Measurements from ENCODE around the gene LRRC4. TPM values are rescaled to one million over a fixed set of nuclear protein-coding genes. Genes with fewer than 3 reads are reported as not detected.

The LRRC4 gene
- total and polyA plus RNA-seq, 8 donors = 5.7 to 24.4 (median 13.8) TPM

DNA sequence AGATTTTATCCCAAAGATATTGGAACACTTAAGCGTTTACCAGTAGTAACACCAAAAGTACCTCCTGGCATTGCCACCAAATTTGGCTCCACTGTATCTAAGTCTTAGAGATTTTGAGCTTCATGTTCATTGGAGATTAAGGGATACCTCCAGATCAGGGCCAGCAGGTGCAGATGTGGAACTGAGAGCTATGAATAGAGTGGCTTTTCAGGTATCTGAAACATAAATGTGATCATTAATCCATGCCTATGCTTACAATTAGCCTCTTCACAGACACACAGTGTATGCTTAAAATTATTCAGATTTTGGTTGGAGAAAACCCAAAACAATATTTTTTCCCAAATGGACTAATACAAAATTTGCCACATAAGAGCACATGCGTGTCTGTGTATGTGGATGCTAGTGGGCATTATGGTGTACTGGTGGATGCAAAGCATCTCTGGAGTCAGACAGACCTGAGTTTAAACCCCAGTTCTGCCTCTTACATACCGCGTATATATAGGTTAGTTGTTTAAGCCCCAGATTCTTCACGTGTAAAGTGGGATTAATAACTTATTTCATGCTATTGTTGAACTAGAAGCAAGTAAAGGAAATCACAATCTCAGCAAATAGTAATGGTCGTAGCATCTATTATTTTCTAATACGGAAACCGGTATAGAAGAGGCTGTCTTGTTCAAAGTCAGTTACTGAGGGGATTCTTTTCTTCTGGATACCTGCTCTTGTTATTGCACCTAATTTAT is 6.8 kb upstream of the LRRC4 start:
- intact Hi-C loops (cut with DNase I) = no loop called here

DNA sequence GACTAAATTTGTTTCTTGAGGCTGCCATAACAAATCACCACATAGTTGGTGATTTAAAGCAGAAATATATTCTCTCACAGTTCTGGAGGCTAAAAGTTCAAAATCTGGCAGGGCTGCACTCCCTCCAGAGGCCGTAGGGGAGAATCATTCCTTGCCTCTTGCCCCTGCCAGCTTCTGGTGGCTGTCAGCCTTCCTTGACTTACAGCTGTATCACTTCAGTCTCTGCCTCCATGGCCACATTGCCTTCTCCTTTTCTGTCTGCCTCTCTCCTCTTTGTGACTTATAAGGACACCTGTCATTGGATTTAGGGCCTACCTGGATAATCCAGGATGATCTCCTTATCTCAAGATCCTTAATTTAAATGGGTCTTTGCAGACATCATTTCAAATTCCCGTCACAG is 5.8 kb upstream of the LRRC4 start:
- TF ChIP-seq, protein P1, sequence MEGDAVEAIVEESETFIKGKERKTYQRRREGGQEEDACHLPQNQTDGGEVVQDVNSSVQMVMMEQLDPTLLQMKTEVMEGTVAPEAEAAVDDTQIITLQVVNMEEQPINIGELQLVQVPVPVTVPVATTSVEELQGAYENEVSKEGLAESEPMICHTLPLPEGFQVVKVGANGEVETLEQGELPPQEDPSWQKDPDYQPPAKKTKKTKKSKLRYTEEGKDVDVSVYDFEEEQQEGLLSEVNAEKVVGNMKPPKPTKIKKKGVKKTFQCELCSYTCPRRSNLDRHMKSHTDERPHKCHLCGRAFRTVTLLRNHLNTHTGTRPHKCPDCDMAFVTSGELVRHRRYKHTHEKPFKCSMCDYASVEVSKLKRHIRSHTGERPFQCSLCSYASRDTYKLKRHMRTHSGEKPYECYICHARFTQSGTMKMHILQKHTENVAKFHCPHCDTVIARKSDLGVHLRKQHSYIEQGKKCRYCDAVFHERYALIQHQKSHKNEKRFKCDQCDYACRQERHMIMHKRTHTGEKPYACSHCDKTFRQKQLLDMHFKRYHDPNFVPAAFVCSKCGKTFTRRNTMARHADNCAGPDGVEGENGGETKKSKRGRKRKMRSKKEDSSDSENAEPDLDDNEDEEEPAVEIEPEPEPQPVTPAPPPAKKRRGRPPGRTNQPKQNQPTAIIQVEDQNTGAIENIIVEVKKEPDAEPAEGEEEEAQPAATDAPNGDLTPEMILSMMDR (IDR thresholded peaks at IDR 0.05) = no peak
- H3K9me3 ChIP-seq = no peaks in the 10 kb centered on the region
- H3K4me3 ChIP-seq = no peak overlapping the region
- DNase-seq (no peak), ATAC-seq (no peak)
- peaks cover 5 to 23% of the 10 kb centered on the region in 2 donors for H3K4me1 ChIP-seq
- intact Hi-C loops (cut with DNase I) = no loop called here
- H3K27me3 ChIP-seq = peaks cover 0 to 7% of the 10 kb centered on the region in 2 donors
- H3K36me3 ChIP-seq = no peaks in the 10 kb centered on the region
- H3K27ac ChIP-seq = no peak overlapping the region

More for the DNA sequence above, 6.8 kb upstream of the LRRC4 start:
- Histone ChIP-seq H3K4me3 (no peak overlapping the region), H3K4me1 (peaks cover 0 to 15% of the 10 kb centered on the region in 2 donors), H3K27me3 (no peaks in the 10 kb centered on the region), H3K27ac (no peak overlapping the region), H3K36me3 (no peaks in the 10 kb centered on the region), H3K9me3 (no peaks in the 10 kb centered on the region)
- ATAC-seq (no peak), DNase-seq (no peak)
- TF ChIP-seq, protein P1 (IDR thresholded peaks at IDR 0.05) = no peak

DNA sequence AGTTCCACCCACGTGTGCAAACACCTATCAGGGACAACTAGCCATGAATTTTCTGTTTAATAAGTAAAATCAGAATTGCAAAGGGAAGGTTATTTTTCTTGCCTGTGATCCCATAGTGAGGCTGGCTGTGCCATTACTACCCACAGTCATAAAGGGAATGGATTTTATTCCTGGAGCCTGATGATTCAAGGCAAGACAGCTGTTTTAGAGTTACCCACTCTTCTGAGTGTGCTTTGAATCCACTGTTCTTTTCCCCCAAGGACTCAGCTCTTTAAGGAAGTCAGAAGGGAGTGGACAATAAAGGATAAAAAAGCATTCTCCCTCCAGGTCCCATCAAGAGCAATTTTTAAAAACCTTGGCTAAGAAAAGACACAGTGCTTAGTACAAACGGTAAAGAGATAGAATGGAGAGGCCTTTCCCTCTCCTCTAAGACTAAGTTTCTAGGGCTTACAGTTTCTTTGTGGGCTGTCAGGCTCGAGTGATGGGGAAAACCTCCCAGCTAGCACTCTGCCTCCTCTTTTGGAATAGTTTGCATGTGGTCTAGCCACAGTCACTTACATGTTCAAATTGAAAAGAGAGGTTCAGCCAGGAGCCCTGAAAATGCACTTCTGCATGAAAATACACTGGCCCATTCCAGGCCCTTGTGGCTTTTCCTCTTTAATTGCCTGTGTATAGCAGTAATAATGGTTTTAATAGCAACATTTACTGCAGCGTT is 5.1 kb upstream of the LRRC4 start:
- Histone ChIP-seq H3K4me1 (peaks cover 5 to 23% of the 10 kb centered on the region in 2 donors), H3K9me3 (no peaks in the 10 kb centered on the region), H3K36me3 (no peaks in the 10 kb centered on the region), H3K4me3 (no peak overlapping the region), H3K27ac (no peak overlapping the region), H3K27me3 (peaks cover 0 to 7% of the 10 kb centered on the region in 2 donors)
- intact Hi-C loops (cut with DNase I) = no loop called here
- ATAC-seq (no peak), DNase-seq (no peak)
- TF ChIP-seq, protein P1 (IDR thresholded peaks at IDR 0.05) = no peak

DNA sequence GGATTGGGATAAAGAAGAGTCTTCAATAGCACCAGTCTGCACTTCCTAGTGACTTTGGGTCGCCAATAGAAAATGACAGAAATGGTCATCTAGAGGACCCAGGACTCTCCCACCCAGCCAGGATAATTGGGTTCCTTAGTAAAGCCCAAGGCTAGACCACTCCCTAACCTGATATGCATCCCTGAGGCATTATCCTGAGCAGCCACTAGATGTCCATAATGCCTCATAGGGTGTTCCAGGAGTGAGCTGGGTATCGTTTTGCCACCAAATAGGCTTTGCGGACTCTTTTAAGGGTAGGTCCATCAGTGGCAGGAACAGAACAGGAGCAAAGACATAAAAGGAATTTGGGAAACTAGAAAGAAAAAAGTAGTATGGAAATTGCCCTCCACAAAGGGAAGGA is 4.5 kb upstream of the LRRC4 start:
- H3K4me3 ChIP-seq = no peak overlapping the region
- intact Hi-C loops (cut with DNase I) = no loop called here
- no peaks in the 10 kb centered on the region for H3K9me3 ChIP-seq
- ATAC-seq = no peak
- peaks cover 5 to 17% of the 10 kb centered on the region in 2 donors for H3K4me1 ChIP-seq
- TF ChIP-seq, protein P1 (IDR thresholded peaks at IDR 0.05) = peak; percentile 9 to 33
- no peaks in the 10 kb centered on the region for H3K36me3 ChIP-seq
- peaks cover 0 to 7% of the 10 kb centered on the region in 2 donors for H3K27me3 ChIP-seq
- no peak for DNase-seq
- H3K27ac ChIP-seq = no peak overlapping the region

DNA sequence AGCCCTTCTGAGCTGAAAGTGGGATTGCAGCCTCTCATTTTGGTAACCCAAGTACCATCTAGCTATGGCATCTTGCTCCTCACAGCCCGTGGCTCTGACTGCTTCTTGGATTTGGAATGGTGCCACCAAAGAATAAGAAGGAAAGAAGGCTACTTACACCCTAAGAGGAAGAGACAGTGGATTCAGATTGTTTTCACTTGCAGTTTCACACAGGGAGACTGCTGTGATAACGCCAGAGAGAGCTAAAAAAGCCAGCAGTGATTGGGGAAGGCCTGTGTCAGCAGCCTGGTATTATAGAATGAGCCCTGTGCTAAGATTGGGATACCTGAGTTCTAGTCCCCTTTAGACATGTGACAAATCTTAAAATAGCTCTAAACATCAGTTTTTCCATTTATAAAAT is 3.6 kb upstream of the LRRC4 start:
- Histone ChIP-seq H3K4me3 (no peak overlapping the region), H3K27ac (no peak overlapping the region), H3K36me3 (no peaks in the 10 kb centered on the region), H3K27me3 (peaks cover 0 to 7% of the 10 kb centered on the region in 2 donors), H3K4me1 (peaks cover 7 to 23% of the 10 kb centered on the region in 2 donors), H3K9me3 (no peaks in the 10 kb centered on the region)
- intact Hi-C loops (cut with DNase I) = no loop called here
- TF ChIP-seq, protein P1 (IDR thresholded peaks at IDR 0.05) = no peak
- ATAC-seq (no peak), DNase-seq (no peak)
